ENCODE data around the gene TMEFF1.

The TMEFF1 gene

GRCh38 chr9:100555471-100555870 is 82.5 kb downstream of the TMEFF1 start:
- in situ Hi-C loops (cut with HindIII; ENCODE audit: low pct_ligation_motif_present, low sequenced_read_pairs): no loop called here

GRCh38 chr9:100557053-100557452 is 84.1 kb downstream of the TMEFF1 start:
- no peak for TF ChIP-seq CTCF (IDR thresholded peaks at IDR 0.05; ENCODE audit: low read depth, low read length, missing control alignments)
- in situ Hi-C loops (cut with HindIII; ENCODE audit: low pct_ligation_motif_present, low sequenced_read_pairs): no loop called here
- no peak overlapping the region for H3K27ac ChIP-seq

More at GRCh38 chr9:100555471-100555870, 82.5 kb downstream of the TMEFF1 start:
- H3K36me3 ChIP-seq (replicated peaks): no peaks in the 10 kb centered on the region
- H3K27ac ChIP-seq: no peak overlapping the region
- no peak overlapping the region for H3K4me3 ChIP-seq (ENCODE audit: low read depth, low read length)
- TF ChIP-seq CTCF (IDR thresholded peaks at IDR 0.05; ENCODE audit: low read depth, low read length, missing control alignments): no peak
- no peaks in the 10 kb centered on the region for H3K27me3 ChIP-seq (replicated peaks)
- no peak for DNase-seq

GRCh38 chr9:100561256-100561655 is 88.3 kb downstream of the TMEFF1 start:
- H3K27ac ChIP-seq: no peak overlapping the region
- no peak for TF ChIP-seq CTCF (IDR thresholded peaks at IDR 0.05; ENCODE audit: low read depth, low read length, missing control alignments)
- H3K4me3 ChIP-seq (ENCODE audit: low read depth, low read length): no peak overlapping the region
- H3K27me3 ChIP-seq (replicated peaks): no peaks in the 10 kb centered on the region
- H3K36me3 ChIP-seq (replicated peaks): no peaks in the 10 kb centered on the region
- no peak for DNase-seq
- in situ Hi-C loops (cut with HindIII; ENCODE audit: low pct_ligation_motif_present, low sequenced_read_pairs): no loop called here

More at GRCh38 chr9:100557053-100557452, 84.1 kb downstream of the TMEFF1 start:
- DNase-seq: no peak
- Histone ChIP-seq H3K4me3 (ENCODE audit: low read depth, low read length) (no peak overlapping the region), H3K27me3 (replicated peaks) (no peaks in the 10 kb centered on the region), H3K36me3 (replicated peaks) (no peaks in the 10 kb centered on the region)

- no peak for TF ChIP-seq CTCF (IDR thresholded peaks at IDR 0.05; ENCODE audit: low read depth, low read length, missing control alignments)
- no peaks in the 10 kb centered on the region for H3K36me3 ChIP-seq (replicated peaks)
- in situ Hi-C loops (cut with HindIII; ENCODE audit: low pct_ligation_motif_present, low sequenced_read_pairs): no loop called here
- H3K27ac ChIP-seq: no peak overlapping the region
- H3K27me3 ChIP-seq (replicated peaks): no peaks in the 10 kb centered on the region
- no peak for DNase-seq
- no peak overlapping the region for H3K4me3 ChIP-seq (ENCODE audit: low read depth, low read length)
Measured at GRCh38 chr9:100567856-100568255, 94.9 kb downstream of the TMEFF1 start.

- Histone ChIP-seq H3K27me3 (replicated peaks) (no peaks in the 10 kb centered on the region), H3K4me3 (ENCODE audit: low read depth, low read length) (no peak overlapping the region), H3K27ac (no peak overlapping the region), H3K36me3 (replicated peaks) (no peaks in the 10 kb centered on the region)
- in situ Hi-C loops (cut with HindIII; ENCODE audit: low pct_ligation_motif_present, low sequenced_read_pairs): no loop called here
- DNase-seq: no peak
- TF ChIP-seq CTCF (IDR thresholded peaks at IDR 0.05; ENCODE audit: low read depth, low read length, missing control alignments): no peak
Measured at GRCh38 chr9:100573655-100574260, 100.8 kb downstream of the TMEFF1 start.

- Histone ChIP-seq H3K27ac (no peak overlapping the region), H3K4me3 (ENCODE audit: low read depth, low read length) (no peak overlapping the region), H3K27me3 (replicated peaks) (no peaks in the 10 kb centered on the region), H3K36me3 (replicated peaks) (no peaks in the 10 kb centered on the region)
- DNase-seq: no peak
- no peak for TF ChIP-seq CTCF (IDR thresholded peaks at IDR 0.05; ENCODE audit: low read depth, low read length, missing control alignments)
- in situ Hi-C loops (cut with HindIII; ENCODE audit: low pct_ligation_motif_present, low sequenced_read_pairs): no loop called here
Measured at GRCh38 chr9:100575006-100575405, 102.1 kb downstream of the TMEFF1 start.

Measured in brain microvascular endothelial cell (primary cell).